GM21367 (cell line): ENCODE results near the gene CATSPERE.
"Not testable (repeated sequence)": the region's sequence is repeated elsewhere in the genome, so short reads cannot be mapped to it uniquely, and the experiment has no call there.

Experiments used
- ATAC-seq: cut with Tn5 transposase; IDR thresholded peaks from one replicate; pipeline ENCODE4 v1.9.1; 2021; ENCODE audit not compliant: unreplicated experiment

CATSPERE gene

DNA sequence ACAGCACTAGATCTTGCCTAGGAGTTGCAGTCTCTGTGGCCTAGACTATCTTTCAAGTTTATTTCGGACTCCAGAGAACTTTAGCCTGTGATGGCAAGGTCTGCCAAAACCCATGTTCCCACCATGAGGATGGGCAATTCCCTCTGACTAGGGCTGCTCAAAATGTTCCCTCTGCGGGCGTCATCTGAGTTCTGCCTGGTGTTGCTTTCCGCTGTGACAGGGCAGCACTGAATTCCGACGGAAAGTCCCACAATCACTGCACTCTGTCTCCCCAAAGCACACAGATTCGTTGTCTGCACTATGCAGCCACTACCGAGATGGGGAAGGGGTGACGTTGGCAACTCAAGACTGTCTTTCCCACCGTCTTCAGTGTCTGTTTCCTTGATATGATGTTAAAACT is 75.2 kb downstream of the CATSPERE start:
- no peak for ATAC-seq

DNA sequence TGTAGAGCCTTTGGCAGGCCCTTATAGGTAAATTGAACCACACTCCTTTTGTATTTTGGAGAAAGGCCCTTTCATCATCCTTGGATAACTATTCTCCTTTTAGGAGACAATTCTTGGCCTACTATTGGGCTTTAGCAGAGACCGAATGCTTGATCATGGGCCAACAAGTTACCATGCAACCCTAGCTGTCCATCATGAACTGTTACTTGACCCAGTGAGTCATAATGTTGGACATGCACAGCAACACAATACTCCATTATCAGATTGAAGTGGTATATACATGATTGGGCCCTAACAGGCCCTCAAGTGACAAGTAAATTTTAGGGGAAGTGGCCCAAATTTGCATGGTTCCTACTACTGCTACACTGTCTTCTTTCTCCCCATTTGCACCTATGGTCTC is 84.4 kb downstream of the CATSPERE start:
- no peak for ATAC-seq

DNA sequence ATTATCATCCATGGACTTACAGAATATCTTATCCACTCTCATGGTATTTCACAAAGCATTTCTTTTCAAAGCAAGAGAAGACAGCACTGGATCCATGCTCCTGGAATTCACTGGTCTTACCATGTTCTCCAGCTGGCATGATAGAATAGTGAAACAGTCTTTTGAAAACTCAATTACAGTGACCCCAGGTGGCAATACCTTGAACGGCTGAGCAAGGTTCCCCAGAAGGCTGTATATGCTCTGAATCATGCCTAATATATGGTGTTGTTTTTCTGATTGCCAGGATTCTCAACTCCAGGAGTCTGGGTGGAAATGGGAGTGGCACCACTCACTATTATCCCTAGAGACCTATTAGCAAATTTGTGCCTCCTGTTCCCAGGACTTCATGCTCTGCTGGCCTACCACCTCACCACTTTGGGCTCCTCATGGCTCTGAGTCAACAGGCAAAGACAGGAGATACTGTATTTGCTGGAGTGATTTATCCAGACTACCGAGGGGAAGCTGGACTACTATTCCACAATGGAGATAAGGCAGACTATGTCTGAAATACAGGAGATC is 87.6 kb downstream of the CATSPERE start:
- no peak for ATAC-seq

- ATAC-seq = no peak
Observed at GRCh38 chr1:244552336-244552735, 91.3 kb downstream of the CATSPERE start.

GRCh38 chr1:244556263-244556662 is 95.2 kb downstream of the CATSPERE start:
- ATAC-seq = no peak

- no peak for ATAC-seq
Observed at GRCh38 chr1:244557565-244557964, 96.5 kb downstream of the CATSPERE start.

DNA sequence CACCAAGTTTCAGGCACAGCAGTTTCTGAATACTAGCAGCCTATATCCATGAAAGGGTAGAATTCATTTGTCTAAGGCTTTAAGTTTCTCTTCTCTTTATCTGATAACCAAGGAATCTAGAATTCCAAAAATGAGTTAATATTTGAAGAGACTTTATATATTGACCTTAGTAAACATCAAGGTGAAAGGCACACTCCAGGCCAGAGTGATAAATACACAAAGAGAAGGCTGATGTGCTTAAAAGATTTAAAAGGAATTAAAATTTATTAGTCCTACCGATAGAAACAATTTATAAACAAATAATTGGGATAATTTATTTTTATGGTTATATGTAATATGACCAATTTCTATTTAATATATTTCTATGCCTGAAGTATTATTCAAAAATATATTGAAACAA is 98.5 kb downstream of the CATSPERE start:
- ATAC-seq = no peak

DNA sequence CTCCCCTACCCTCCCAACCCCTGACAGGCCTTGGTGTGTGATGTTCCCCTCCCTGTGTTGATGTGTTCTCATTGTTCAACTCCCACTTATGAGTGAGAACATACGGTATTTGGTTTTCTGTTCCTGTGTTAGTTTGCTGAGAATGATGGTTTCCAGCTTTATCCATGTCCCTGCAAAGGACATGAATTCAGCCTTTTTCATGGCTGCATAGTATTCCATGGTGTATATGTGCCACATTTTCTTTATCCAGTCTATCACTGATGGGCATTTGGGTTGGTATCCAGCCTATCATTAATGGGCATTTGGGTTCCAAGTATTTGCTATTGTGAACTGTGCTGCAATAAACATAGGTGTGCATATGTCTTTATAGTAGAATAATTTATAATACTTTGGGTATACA is 101.8 kb downstream of the CATSPERE start:
- ATAC-seq = not testable (repeated sequence)

DNA sequence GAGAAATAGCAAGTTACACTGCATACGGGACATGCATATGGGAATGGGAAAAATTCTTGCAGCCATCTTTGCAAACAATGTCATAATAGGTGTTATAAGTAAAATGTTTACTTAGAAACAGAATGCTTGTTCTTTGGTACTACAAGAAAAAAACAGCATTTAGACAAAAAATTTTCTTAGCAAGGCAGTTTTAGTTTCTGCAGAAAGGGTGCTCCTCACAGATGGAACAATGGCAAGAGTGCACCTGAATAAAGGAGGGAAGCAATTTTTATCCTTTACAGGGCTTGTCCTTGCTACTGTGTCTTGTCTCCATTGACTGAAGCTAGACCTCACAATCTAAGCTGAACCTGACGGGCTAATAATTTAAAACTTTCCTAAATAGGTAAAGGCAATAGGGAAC is 112.7 kb downstream of the CATSPERE start:
- no peak for ATAC-seq

DNA sequence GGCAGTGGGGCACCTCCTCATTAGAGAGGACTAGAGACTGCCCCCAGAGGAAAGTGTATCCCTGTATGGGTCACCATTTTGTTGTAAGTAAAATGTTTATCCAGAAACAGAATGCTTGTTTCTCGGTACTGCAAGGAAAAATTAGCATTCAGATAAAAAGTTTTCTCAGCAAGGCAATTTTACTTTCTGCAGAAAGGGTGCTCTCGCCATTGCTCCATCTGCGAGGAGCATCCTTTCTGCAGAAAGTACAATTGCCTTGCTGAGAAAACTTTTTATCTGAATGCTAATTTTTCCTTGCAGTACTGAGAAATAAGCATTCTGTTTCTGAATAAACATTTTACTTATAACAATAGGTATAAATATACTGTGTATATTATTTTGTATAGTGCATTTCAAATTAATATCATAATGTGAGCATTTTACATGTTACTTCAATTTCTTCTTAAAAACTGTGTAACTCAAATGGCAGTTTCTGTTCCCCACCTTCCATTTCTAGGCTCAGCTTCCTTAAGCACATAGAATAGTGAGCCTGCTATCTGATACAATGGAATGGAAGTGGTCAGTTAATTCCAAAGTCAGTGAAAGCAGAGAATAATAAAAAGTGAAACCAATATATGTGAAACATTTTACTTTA is 115.3 kb downstream of the CATSPERE start:
- ATAC-seq = no peak

DNA sequence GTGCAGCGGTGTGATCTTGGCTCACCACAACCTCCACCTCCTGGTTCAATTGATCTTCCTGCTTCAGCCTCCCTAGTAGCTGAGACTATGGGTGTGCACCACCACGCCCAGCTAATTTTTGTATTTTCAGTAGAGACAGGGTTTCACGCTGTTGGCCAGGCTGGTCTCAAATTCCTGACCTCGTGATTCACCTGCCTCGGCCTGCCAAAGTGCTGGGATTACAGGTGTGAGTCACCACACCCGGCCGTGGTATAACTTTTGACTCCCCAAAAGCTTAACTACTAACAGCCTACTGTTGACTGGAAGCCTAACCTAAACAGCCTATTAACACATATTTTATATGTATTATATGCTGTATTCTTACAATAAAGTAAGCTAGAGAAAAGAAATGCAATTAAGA is 117.1 kb downstream of the CATSPERE start:
- ATAC-seq = not testable (repeated sequence)

GRCh38 chr1:244583358-244583982 is 122.4 kb downstream of the CATSPERE start:
- no peak for ATAC-seq

DNA sequence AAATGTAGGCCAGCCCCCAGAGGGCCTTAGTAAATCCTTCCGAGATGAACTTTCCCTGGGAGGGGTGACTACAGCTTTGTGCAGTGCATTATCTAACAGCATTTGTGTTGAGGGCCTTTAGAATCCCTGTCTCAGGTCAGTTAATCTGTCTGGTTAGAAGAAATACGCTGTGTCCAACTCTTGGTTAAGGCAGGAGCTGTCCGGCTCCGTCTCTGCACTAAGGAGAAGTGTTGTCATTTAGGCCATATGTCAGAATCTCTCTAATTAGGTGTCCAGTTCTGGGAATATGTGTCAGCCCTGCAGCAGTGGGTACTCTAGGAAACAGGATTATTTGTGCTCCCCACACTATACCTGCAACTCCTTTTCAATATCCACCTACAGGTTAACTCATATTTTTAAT is 124.8 kb downstream of the CATSPERE start:
- no peak for ATAC-seq

GRCh38 chr1:244590670-244591069 is 129.6 kb downstream of the CATSPERE start:
- no peak for ATAC-seq

GRCh38 chr1:244598611-244599010 is 137.5 kb downstream of the CATSPERE start:
- no peak for ATAC-seq

- ATAC-seq = peak; percentile 84
Observed at GRCh38 chr1:244599937-244600350, 138.9 kb downstream of the CATSPERE start.

- no peak for ATAC-seq
Observed at GRCh38 chr1:244601336-244601735, 140.3 kb downstream of the CATSPERE start.

DNA sequence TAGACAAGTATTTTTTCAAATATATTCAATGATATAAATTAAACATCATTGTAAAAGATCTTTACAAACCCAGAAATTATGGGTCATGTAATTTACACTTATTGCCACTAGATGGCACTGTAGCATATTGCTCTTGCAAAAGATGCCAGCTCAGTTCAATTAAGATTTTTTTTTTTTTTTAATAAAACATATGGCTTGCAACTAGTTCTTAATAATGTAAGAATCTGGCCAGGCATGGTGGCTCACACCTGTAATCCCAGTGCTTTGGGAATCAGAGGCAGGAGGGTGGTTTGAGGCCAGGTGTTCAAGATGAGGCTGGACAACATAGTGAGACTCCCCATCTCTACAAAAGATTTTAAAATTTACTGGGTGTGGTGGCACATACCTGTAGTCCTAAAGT is 142.4 kb downstream of the CATSPERE start:
- ATAC-seq = no peak

GRCh38 chr1:244605835-244606370 is 144.8 kb downstream of the CATSPERE start:
- ATAC-seq = no peak

GRCh38 chr1:244614113-244614836 is 153.2 kb downstream of the CATSPERE start:
- no peak for ATAC-seq

GRCh38 chr1:244614879-244615278 is 153.8 kb downstream of the CATSPERE start:
- ATAC-seq = no peak

- no peak for ATAC-seq
Observed at GRCh38 chr1:244615301-244615700, 154.2 kb downstream of the CATSPERE start.
